ENCODE measurements around the gene STN1. TPM values are rescaled to one million over a fixed set of nuclear protein-coding genes. Genes with fewer than 3 reads are reported as not detected.

STN1 gene, protein sequence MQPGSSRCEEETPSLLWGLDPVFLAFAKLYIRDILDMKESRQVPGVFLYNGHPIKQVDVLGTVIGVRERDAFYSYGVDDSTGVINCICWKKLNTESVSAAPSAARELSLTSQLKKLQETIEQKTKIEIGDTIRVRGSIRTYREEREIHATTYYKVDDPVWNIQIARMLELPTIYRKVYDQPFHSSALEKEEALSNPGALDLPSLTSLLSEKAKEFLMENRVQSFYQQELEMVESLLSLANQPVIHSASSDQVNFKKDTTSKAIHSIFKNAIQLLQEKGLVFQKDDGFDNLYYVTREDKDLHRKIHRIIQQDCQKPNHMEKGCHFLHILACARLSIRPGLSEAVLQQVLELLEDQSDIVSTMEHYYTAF
- total RNA-seq (2021; ENCODE audit: unreplicated experiment) = 74.7 TPM
- 55.0 and 72.1 TPM in 2 replicates for polyA plus RNA-seq (2012)
- Bru-seq, nascent RNA = percentile 94 among the genes with signal in this experiment
- BruChase-seq, experiment 1, labeled RNA remaining after a 6-hour chase = percentile 78 among the genes with signal in this experiment
- BruChase-seq, experiment 2, labeled RNA remaining after a 2-hour chase = percentile 81 among the genes with signal in this experiment
- long read RNA-seq, transcript STN1-201 (10 exons, 1,417 nt) = major isoform, 88 of 147 reads
- long read RNA-seq, transcript STN1-203 (11 exons, 1,414 nt) = minor isoform, 5 of 147 reads
- long read RNA-seq, transcript STN1-202 (9 exons, 1,311 nt) = minor isoform, 23 of 147 reads
- long read RNA-seq, partial matches to known transcripts = 8 of 147 reads
- long read RNA-seq, other reads (novel, unspliced or antisense) = 23 of 147 reads

- H3K4me1 ChIP-seq (ENCODE audit: control insufficient read depth in 1 of 2, insufficient read depth in 2 of 2, low read length in 2 of 2) = peaks cover 24 to 47% of the 10 kb centered on the region in 2 experiments
- ChIA-PET CTCF (interaction anchor here (1.1 kb wide), 1 partner anchor 30 kb away, joined by 3 read pairs; no protein-coding TSS in a partner anchor), RAD21 (ENCODE audit: low non-redundant PET in 1 of 2, low total read pairs in 2 of 2, uncharacterized antibody in 2 of 2, unreplicated experiment in 2 of 2) (no interaction called here), POLR2A (interaction anchor here (3.3 kb wide), 1 partner anchor 9 kb away, joined by 17 read pairs; no protein-coding TSS in a partner anchor)
- TF ChIP-seq ZNF274 (IDR thresholded peaks at IDR 0.05; ENCODE audit: low read depth, low read length) = no peak
- peak; percentile 78 for TF ChIP-seq POLR2A (IDR thresholded peaks at IDR 0.05; ENCODE audit: borderline replicate concordance, extremely low read depth, insufficient read depth, insufficient read length)
- peak; percentile 61 for TF ChIP-seq TCF7L2 (IDR thresholded peaks at IDR 0.05; ENCODE audit: borderline replicate concordance, extremely low read depth, insufficient read depth, insufficient read length)
- TF ChIP-seq, protein P1, sequence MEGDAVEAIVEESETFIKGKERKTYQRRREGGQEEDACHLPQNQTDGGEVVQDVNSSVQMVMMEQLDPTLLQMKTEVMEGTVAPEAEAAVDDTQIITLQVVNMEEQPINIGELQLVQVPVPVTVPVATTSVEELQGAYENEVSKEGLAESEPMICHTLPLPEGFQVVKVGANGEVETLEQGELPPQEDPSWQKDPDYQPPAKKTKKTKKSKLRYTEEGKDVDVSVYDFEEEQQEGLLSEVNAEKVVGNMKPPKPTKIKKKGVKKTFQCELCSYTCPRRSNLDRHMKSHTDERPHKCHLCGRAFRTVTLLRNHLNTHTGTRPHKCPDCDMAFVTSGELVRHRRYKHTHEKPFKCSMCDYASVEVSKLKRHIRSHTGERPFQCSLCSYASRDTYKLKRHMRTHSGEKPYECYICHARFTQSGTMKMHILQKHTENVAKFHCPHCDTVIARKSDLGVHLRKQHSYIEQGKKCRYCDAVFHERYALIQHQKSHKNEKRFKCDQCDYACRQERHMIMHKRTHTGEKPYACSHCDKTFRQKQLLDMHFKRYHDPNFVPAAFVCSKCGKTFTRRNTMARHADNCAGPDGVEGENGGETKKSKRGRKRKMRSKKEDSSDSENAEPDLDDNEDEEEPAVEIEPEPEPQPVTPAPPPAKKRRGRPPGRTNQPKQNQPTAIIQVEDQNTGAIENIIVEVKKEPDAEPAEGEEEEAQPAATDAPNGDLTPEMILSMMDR (IDR thresholded peaks at IDR 0.05 in 2 of 3, conservative IDR thresholded peaks at IDR 0.05 in 1 of 3; ENCODE audit: borderline replicate concordance in 1 of 3, insufficient read depth in 1 of 3, low read depth in 2 of 3, low read length in 2 of 3) = peak in 2 of 3 experiments; percentile 20 to 35; a peak in 2 of 6 replicates
- peak; percentile 70 for TF ChIP-seq YY1 (IDR thresholded peaks at IDR 0.05; ENCODE audit: extremely low read depth, insufficient replicate concordance, low read depth, low read length)
- no peak for TF ChIP-seq EGR1 (IDR thresholded peaks at IDR 0.05; ENCODE audit: low read depth)
- peak; percentile 98 for TF ChIP-seq POLR2AphosphoS5 (IDR thresholded peaks at IDR 0.05; ENCODE audit: low read depth, low read length)
- no peak for TF ChIP-seq SP1 (IDR thresholded peaks at IDR 0.05; ENCODE audit: low read depth)
- peak; percentile 43; the same call in 1 of the 2 replicates for TF ChIP-seq ZFX (IDR thresholded peaks at IDR 0.05)
- TF ChIP-seq MAX (IDR thresholded peaks at IDR 0.05) = no peak
- H3K27me3 ChIP-seq (ENCODE audit: insufficient read depth, low read length) = no peaks in the 10 kb centered on the region
- H2AFZ ChIP-seq (ENCODE audit: low read depth, low read length, poor library complexity, severe bottlenecking) = peak within 1 kb of the TSS; percentile 18
- peak within 1 kb of the TSS; percentile 64 to 84 for H3K4me3 ChIP-seq (replicated peaks in 1 of 2; ENCODE audit: low read depth in 1 of 2, low read length in 2 of 2)
- no peaks in the 10 kb centered on the region for H3K9me2 ChIP-seq (ENCODE audit: insufficient read depth)
- H3K9me3 ChIP-seq (ENCODE audit: control insufficient read depth in 1 of 2, insufficient read depth in 1 of 2, low read depth in 1 of 2, low read length in 2 of 2) = peaks cover 3 to 14% of the 10 kb centered on the region in 2 experiments; a peak in 1 of 4 replicates
- ATAC-seq = peak; percentile 91
- H4K20me1 ChIP-seq (ENCODE audit: insufficient read depth) = no peaks in the 10 kb centered on the region
- H3K9ac ChIP-seq (ENCODE audit: low read length) = peak within 1 kb of the TSS; percentile 76
- peak; percentile 97 for DNase-seq (ENCODE audit: low read depth, low spot score)
- intact Hi-C loops (cut with micrococcal nuclease) = no loop called here
- H3K27ac ChIP-seq (ENCODE audit: low read depth, low read length) = peak within 1 kb of the TSS; percentile 97
- H3K79me2 ChIP-seq (ENCODE audit: insufficient read depth, low read length) = peaks cover 28% of the 10 kb centered on the region
- H3K4me2 ChIP-seq (ENCODE audit: low read length) = peak within 1 kb of the TSS; percentile 92
- no TSS peak for BruUV-seq (replicated peaks)
- peaks cover 0 to 21% of the 10 kb centered on the region in 2 experiments; a peak in 2 of 4 replicates for H3K36me3 ChIP-seq (ENCODE audit: control insufficient read depth in 1 of 2, insufficient read depth in 2 of 2, low read length in 2 of 2)
These were observed at the start of gene STN1 for GRCh38 chr10:103918053-103918846. STN1 (minus strand) TSS chr10:103918184; CDS start chr10:103917594, 590 bp downstream.
